ENCODE results near the gene AFF2.

- no peak for TF ChIP-seq CTCF (IDR thresholded peaks at IDR 0.05)
- no peak for TF ChIP-seq POLR2A (IDR thresholded peaks at IDR 0.05)
These were observed 79.6 kb downstream of the AFF2 start for GRCh38 chrX:148580016-148580415.

All from uterus (tissue), 2 donors.